Esophagus muscularis mucosa (tissue), 3 donors: Measurements from ENCODE around the gene COL4A1.

Experiments used
- CTCF ChIP-seq, 3 experiments: fragments of 200-600 bp in 2 of 3; fragments of 450-650 bp in 1 of 3; sonication (generic) in 2 of 3; IDR thresholded peaks; one replicate each; pipeline ENCODE4 v1.5.1; 2017 to 2019; ENCODE audit warnings: antibody characterized with exemption in 3 of 3, mild to moderate bottlenecking in 2 of 3, moderate library complexity in 1 of 3
- POLR2AphosphoS5 ChIP-seq, 2 donors: sonication (generic); formaldehyde crosslinking; IDR thresholded peaks; one replicate each; pipeline ENCODE4 v1.6.1; 2017; ENCODE audit warnings: antibody characterized with exemption in 2 of 2

GRCh38 chr13:110151462-110151861 lies 155.5 kb downstream of the COL4A1 start:
- no peak for TF ChIP-seq POLR2AphosphoS5 (IDR thresholded peaks at IDR 0.05)
- no peak for TF ChIP-seq CTCF (IDR thresholded peaks at IDR 0.05)
